NCI-H2029 treated with DMSO at 0.1 percent for 48 hours (cell line): Measurements from ENCODE around the gene BCKDHA.
"Not testable (repeated sequence)": the region's sequence is repeated elsewhere in the genome, so short reads cannot be mapped to it uniquely, and the experiment has no call there.

Experiments
- DNase-seq: peaks from one replicate; lab custom pipeline; 2025; lab: John Stamatoyannopoulos, UW

BCKDHA gene

DNA sequence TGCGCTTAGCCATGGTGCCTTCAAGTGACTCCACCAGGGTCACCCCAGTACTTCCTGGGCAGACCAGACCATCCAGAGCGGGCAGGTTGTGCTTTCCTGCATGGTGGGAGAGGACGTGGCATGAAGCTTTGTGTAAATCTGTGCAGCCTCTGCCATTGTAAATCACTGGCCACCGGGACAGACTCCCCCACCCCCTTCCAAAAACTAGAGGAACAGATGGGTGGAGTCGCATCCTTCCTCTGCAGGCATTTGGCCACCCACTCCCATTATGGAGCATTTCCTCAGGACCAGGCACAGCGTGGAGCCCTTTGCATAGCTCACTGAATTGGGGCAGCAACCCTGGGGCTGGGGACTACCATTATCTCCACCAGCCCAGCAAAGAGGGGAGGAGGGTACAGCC lies 8.2 kb downstream of the BCKDHA start:
- no peak for DNase-seq

DNA sequence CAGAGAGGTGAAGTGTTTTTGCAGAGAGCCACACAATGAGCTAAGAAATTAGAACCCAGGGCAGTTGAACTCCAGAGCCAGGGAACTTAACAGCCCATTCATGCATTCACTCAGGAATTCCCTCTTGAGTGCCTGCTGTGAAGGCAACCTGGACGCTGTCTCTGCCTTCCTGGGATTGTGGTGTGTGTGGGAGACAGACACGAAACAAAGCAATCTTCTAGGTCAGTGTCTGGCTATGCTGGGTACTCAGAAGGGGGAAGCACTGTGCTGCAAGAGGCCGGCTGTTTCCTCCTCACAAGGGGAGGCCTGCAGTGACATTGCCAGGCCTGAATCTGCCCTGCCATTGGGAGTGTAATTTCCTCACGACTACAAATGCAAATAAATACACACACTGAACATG lies 9.7 kb downstream of the BCKDHA start:
- DNase-seq: peak; percentile 32

DNA sequence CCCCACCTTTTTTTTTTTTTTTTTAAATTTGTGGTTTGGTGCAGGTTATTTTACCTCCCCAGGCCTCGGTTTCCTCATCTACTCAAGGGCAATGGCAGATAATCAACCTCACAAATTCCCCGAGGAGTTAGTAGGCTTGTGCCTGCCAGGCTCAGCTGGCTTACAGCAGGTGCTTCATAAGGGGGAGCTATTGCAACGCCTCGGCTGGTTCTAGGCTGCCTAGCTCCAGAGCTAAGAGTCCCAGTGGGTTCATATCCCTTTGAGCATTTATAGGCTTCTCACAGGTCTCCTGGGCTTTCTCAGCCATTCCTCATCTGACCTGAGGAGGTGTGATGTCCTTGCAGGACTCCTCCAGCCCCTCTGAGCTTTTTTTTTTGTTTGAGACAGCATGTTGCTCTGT lies 10.6 kb downstream of the BCKDHA start:
- no peak for DNase-seq

DNA sequence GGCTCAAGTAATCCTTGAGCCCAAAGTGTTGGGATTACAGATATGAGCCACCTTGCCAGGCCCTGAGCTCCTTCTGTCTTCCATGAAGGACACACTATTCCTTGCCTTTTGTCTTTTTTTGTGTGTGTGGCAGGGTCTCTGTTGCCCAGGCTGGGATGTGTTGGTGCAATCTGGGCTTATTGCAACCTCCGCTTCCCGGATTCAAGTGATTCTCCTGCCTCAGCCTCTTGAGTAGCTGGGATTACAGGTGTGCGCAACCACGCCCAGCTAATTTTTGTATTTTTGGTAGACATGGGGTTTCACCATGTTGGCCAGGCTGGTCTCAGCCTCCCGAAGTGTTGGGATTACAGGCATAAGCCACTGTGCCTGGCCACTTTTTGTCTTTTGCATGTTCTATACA lies 11.2 kb downstream of the BCKDHA start:
- DNase-seq: not testable (repeated sequence)

DNA sequence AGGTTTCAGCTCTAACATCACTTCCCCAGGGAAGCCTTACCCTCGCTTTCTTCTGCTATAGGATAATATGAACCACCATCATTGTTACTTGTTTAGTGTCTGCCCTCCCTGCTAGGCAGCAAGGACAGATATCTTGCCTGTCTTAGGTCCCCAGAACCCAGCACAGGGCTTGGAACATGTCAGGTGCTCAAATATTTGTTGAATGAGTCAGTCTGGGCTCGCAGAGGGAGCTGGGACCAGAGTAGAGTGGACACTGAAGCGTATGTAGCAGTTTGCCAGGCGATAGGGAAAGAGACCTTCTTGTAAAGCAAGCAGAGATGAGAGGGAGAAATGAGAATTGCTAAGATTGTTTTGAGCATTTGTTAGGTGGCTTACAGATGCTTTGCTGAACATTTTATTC lies 11.7 kb downstream of the BCKDHA start:
- peak; percentile 60 for DNase-seq

DNA sequence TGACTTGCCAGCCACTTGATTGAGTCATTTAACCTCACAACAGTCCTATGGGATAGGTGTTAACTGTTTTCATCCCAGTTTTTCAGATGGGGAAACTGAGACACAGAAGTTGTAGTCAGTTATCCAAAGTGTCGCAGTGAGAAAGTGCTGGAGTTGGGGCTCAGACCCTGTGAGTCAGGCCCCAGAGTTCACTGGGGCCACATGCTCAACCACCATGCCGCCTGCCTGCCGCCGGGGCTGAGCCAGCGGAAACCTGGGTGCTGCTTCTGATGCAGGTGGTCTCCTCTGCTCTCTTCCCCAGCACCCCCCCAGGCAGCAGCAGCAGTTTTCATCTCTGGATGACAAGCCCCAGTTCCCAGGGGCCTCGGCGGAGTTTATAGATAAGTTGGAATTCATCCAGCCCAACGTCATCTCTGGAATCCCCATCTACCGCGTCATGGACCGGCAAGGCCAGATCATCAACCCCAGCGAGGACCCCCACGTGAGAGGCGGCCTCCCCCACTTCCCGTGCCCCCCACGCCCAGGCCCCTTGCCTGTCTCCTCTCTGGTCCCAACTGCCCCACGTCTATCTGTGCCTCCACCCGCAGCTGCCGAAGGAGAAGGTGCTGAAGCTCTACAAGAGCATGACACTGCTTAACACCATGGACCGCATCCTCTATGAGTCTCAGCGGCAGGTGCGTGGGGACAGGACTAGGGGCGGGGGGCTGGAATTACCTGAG lies 12.9 kb downstream of the BCKDHA start:
- no peak for DNase-seq

DNA sequence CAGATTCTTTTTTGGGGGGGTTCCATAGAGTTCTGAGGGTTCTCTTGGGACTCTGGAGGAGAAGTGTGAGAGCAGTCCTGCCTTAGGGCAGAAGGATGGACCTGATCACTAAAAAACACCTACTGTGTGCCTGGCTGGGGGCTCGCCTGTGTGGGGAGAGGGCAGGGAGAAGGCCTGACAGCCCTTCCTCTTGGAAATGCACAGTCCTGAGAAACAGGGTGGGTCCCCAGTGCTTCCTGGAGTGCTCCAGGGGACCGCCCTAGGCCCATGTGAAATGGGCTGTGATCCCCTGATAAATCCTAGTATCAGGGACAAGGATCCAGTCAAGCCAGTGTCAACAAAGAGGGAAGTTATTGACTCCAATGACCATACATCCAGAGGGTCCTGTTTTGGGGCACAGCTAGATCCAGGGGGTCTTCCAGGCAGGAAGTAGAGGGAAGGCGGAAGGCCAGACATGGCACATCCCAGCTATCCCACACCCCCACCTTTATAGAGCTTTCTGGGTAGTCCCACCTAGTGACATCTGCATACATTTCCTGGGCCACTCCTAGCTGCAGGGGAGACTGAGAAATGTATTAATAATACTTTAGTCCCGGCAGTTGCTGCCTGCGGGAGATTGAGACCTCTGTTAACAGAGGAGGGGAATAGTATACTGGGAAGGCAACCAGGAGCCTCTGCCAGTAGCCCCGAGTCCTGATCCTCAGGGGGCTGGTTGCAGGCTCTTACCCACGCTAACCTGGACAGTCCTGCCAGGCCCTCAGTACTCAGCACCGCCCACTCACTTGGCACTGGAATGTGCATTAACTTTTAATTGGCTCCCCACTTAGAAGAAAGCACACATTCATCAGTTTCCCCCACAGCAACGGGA lies 13.7 kb downstream of the BCKDHA start:
- DNase-seq: no peak

DNA sequence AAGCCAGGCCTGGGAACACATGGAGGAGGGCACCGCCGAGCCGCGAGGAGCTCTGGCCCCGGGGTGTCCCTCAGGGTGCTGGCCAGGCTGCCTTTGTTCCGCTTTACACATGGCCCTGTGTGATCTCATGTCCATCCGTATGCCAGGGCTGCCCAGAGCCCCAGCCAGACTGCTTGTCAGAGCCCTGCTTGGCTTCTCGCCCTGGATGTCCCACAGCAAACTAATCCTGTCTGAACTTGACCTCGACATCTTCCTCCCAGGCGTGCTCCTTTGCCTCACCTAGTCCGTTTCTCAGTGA lies 14.3 kb downstream of the BCKDHA start:
- no peak for DNase-seq

DNA sequence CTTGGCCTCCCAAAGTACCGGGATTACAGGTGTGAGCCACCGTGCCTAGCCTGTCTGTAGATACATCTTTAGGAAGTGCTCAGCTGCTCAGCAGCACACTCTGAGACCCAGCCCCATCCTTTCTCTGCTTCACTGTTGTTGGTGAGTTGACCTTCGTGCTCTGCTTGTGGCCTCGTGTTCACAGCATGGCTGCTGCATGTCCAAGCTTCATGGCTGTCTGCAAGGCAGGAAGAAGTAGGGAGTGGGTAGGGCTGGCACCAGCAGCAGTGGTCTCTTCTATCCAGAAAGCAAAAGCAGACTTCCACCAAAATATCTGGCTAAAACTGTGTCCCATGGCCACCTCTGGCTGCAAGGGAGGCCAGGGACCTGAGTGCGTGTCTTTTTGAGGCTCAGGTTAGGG lies 15.3 kb downstream of the BCKDHA start:
- no peak for DNase-seq

DNA sequence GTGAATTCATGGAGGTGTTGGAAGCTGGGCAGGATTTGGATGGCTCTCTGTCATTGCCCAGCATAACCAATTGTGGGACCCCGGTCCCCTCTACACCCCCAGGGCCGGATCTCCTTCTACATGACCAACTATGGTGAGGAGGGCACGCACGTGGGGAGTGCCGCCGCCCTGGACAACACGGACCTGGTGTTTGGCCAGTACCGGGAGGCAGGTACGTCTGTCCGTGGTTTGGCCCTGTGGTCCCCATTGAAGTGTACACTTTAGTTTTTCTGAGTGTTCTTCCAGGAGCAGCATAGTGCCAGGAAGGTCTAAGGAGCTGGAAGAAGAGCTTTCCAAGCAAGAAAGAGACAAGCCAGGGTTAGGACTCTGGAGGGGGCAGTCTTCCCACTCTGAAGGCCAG lies 16.3 kb downstream of the BCKDHA start:
- DNase-seq: no peak

DNA sequence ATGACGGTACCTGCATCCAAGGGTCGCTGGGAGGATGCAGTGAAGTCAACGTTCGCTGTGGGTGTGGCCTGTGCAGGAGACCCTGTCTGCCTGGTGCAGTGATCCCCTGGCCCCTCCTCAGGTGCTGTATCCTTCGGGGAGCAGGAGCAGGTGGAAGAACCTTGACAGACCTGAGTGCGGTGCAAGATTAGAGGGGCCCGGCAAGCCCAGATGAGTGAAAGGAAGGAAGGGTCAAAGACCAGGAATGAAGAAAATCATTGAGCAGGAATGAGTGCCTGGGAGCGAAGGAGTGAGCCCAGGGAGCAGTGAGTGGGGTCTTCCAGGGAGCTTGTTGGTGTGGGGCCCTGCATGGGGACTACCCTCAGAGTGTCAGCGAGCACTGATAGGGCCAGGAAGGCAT lies 16.8 kb downstream of the BCKDHA start:
- DNase-seq: no peak

DNA sequence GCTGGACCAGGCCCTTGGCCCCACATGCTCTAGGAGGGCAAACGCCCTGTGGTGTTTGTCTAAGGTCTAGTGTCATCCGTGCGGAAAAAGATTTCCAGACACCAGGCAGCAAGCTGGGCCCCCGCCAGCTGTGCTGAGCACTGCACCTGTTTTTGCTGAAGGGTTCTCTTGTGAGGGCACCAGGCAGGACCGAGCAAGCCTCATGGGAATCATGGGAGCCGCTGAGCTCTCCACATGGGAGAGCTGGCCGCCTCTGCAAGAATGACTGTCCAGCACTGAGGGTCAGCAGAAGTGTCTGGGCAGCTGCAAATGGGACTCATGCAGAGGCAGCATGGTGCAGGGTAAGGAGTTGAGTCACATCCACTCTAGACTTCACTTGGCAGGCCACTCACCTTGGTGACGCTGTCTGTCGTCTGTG lies 17.5 kb downstream of the BCKDHA start:
- DNase-seq: peak; percentile 90

DNA sequence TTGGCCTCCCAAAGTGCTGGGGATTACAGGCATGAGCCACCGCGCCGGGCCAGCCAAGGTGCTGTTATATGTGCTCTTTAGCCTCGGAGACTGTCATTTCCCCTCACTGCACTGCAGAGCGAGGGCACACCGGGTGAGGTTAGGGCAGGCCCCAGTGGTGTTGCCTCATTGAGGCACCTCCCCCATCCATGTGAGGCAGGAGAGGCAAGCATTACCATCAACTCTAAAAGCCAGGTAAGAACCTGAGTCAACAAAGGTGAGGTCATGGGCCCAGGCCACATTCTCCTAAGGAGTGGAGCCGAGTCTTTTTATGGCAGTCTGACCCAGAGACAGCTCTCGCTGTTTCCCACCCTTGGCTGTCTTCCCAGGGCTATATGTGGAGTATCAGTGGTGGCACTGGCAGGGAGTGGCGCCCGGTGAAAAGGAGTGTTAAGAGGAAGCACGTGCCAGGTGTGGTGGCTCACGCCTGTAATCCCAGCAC lies 18.6 kb downstream of the BCKDHA start:
- DNase-seq: peak; percentile 92

DNA sequence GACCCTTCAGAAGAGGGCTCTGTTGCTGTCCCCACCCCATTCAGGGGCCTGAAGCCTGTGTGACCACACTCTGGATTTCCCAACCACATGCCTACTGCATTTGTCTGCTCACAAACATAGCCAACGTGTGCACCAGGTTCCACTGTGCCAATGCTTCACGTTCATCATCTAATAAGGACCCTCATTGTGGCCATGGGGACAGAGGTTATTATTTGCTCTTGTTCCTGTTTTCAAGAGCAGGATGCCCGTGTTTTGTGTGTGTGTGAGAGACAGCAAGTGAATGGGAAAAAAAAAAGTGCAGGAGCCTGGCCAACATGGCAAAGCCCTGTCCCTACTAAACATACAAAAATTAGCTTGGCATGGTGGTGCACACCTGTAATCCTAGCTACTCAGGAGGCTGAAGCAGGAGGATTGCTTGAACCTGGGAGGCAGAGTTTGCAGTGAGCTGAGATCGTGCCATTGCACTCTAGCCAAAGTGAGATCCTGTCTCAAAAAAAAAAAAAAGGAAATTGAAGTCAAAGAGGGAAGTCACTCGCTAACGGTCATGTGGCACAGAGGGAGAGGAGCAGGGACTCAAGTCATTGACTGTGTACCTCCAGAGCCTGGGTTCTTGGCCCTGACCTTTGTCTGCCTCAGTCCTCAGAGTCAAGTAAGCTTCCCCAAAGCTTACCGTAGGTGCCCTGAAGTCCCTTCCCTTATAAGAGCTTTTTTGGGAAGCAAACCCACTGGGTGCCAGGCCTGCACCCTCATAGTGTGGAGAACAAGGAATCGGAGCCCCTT lies 22.7 kb downstream of the BCKDHA start:
- peak; percentile 46 for DNase-seq

DNA sequence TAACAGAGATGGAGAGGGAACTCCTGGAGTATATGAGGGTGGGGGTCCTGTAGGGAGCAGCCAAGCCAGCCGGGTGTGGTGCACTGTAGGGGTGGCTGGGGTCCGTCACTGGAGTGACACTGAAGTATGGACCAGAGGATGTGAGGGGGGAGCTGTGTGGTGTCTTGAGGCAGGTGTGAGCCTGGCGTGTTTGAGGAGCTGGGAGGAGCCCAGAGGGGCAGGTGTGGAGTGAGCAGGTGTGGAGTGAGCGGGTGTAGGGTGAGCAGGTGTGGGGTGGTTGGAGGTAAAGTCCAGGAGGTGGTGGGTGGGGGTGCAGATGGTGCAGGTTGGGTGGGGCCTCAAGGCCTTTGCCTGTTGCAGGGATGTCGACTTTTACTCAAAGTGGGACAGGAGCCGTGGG lies 23.7 kb downstream of the BCKDHA start:
- peak; percentile 60 for DNase-seq

DNA sequence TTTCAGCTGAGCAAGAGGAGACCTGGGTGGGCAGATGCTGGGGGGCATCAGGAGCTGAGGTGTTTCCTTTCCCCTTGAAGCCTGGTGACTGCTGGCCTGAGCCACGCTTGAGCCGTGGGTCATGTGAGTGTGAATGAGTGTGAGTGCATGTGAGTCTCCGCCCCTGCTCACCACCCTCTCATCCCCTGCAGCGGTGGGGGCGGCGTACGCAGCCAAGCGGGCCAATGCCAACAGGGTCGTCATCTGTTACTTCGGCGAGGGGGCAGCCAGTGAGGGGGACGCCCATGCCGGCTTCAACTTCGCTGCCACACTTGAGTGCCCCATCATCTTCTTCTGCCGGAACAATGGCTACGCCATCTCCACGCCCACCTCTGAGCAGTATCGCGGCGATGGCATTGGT lies 24.4 kb downstream of the BCKDHA start:
- DNase-seq: no peak

DNA sequence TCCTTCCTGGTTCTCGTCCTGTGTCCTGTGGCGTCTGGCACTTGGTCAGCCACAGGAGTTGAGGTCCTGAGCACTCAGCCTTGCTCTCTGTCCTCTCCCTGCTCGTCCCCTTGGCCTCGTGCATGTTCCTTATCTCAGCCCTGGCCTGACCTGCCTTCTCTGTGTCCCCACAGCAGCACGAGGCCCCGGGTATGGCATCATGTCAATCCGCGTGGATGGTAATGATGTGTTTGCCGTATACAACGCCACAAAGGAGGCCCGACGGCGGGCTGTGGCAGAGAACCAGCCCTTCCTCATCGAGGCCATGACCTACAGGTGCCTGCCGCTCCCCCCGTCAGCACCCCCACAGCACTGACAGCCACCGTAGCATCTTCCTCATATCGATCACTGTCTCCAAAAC lies 24.8 kb downstream of the BCKDHA start:
- DNase-seq: no peak

DNA sequence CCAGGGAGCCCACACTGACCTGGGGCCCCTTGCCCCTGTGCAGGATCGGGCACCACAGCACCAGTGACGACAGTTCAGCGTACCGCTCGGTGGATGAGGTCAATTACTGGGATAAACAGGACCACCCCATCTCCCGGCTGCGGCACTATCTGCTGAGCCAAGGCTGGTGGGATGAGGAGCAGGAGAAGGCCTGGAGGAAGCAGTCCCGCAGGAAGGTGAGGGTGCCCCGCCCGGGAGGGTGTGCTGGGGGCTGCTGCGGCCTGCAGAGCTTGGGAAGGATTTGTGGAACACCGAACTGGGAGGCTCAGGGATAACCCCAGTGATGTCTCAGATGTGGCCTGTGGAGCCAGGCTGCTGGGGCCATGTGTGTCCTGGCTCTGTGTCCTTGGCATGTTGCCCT lies 25.3 kb downstream of the BCKDHA start:
- DNase-seq: no peak

DNA sequence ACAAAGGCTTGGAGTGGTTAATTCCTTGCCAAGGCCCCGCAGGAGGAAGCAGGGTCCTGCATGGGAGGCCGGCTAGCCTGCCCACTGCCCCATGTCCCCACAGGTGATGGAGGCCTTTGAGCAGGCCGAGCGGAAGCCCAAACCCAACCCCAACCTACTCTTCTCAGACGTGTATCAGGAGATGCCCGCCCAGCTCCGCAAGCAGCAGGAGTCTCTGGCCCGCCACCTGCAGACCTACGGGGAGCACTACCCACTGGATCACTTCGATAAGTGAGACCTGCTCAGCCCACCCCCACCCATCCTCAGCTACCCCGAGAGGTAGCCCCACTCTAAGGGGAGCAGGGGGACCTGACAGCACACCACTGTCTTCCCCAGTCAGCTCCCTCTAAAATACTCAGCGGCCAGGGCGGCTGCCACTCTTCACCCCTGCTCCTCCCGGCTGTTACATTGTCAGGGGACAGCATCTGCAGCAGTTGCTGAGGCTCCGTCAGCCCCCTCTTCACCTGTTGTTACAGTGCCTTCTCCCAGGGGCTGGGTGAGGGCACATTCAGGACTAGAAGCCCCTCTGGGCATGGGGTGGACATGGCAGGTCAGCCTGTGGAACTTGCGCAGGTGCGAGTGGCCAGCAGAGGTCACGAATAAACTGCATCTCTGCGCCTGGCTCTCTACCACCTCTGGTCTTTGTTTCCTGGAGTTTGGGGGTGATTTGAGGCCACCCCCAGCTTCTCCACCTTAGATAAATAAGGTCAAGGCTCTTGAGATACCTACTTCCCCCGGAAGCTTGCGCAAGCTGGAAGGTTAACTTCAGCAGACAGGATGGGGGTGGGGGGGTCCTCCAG lies 26.9 kb downstream of the BCKDHA start:
- DNase-seq: no peak

DNA sequence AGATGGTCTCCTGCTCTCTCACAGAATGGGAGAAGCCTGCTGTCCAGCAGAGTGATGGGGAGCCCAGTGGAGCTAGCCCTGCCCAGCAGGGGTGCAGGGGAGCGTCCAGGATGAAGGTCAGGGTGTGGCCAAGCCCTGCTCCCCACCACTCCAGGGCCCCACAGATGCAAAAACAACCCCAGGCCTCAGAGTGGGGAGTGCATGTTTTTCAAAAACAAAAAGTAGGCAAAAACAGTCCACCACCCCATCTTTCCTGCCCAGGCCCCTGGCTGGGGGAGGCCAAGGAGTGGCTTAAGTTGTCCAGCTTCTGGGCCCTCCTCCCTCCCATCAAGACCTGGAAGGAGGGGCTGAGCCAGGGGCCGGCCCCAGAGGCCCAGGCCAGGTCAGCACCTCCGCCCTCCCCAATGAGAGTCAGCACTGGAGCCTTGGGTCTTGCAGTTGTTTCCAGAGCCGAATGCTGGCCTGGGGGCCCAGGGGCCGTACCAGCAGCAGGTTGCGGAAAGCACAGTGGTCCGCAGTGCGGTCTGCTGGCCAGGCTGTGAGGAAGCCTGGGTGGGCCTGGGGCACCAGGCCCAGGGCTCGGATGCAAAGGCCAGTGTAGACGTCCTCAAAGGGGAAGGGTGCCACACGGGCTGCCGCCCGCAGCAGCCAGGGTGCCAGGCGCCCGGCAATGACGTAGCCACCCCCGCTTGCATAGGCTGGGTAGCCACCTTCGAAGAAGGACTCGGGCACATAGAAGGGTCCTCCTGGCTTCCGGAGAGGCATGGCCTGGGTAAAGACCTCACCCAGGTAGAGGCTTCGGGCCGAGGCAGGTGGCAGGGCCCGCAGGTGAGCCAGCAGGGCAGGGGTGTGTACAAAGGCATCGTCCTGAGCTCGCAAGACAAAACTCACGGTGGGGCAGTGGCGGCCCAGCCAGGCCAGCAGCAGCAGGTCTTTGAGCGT lies 27.8 kb downstream of the BCKDHA start:
- DNase-seq: no peak
